Brain microvascular endothelial cell (primary cell): Measurements from ENCODE around the gene NCAM1.

ENCODE experiments used
- DNase-seq: peaks from one replicate; pipeline ENCODE4 v3.0.0-alpha.2; 2020
- H3K27ac ChIP-seq: fragments of 250-450 bp; sonication (Bioruptor Pico); 2 replicates; pipeline ENCODE4 v1.5.1; 2020; ENCODE audit warnings: mild to moderate bottlenecking, moderate library complexity
- H3K27me3 ChIP-seq: fragments of 250-450 bp; sonication (Bioruptor Pico); replicated peaks from 2 replicates; pipeline ENCODE4 v1.5.1; 2020; ENCODE audit warnings: mild to moderate bottlenecking
- H3K36me3 ChIP-seq: fragments of 250-450 bp; sonication (Bioruptor Pico); replicated peaks from 2 replicates; pipeline ENCODE4 v1.5.1; 2020; ENCODE audit warnings: mild to moderate bottlenecking
- H3K4me3 ChIP-seq: 2 replicates; pipeline ENCODE4 v1.5.1; 2011; ENCODE audit warnings: low read depth, mild to moderate bottlenecking, control low read depth, low read length, moderate library complexity
- CTCF ChIP-seq: IDR thresholded peaks from 2 replicates; pipeline ENCODE4 v1.5.1; 2011; ENCODE audit warnings: low read depth, mild to moderate bottlenecking, moderate library complexity, low read length, control low read depth, inconsistent platforms; ENCODE audit errors: missing control alignments
- in situ Hi-C: cut with HindIII; loops from 2 replicates; pipeline ENCODE4 v1.10.0; 2017; ENCODE audit warnings: low sequenced_read_pairs, low pct_ligation_motif_present

The NCAM1 gene

GRCh38 chr11:112972399-112973145 lies 11.4 kb downstream of the NCAM1 start:
- no peak for DNase-seq
- no peak overlapping the region for H3K4me3 ChIP-seq
- H3K27me3 ChIP-seq = no peaks in the 10 kb centered on the region
- TF ChIP-seq CTCF = no peak
- no peaks in the 10 kb centered on the region for H3K36me3 ChIP-seq
- H3K27ac ChIP-seq = no peak overlapping the region
- in situ Hi-C loops = no loop called here

GRCh38 chr11:112975051-112975450 lies 13.8 kb downstream of the NCAM1 start:
- TF ChIP-seq CTCF = no peak
- H3K36me3 ChIP-seq = no peaks in the 10 kb centered on the region
- no peak overlapping the region for H3K27ac ChIP-seq
- DNase-seq = no peak
- H3K4me3 ChIP-seq = no peak overlapping the region
- no peaks in the 10 kb centered on the region for H3K27me3 ChIP-seq
- in situ Hi-C loops = no loop called here

- in situ Hi-C loops = no loop called here
- no peaks in the 10 kb centered on the region for H3K36me3 ChIP-seq
- H3K4me3 ChIP-seq = no peak overlapping the region
- TF ChIP-seq CTCF = no peak
- DNase-seq = no peak
- no peaks in the 10 kb centered on the region for H3K27me3 ChIP-seq
- no peak overlapping the region for H3K27ac ChIP-seq
These were observed 14.3 kb downstream of the NCAM1 start for GRCh38 chr11:112975493-112975892.

- Histone ChIP-seq H3K27ac (no peak overlapping the region), H3K4me3 (no peak overlapping the region), H3K36me3 (no peaks in the 10 kb centered on the region), H3K27me3 (no peaks in the 10 kb centered on the region)
- in situ Hi-C loops = no loop called here
- TF ChIP-seq CTCF = no peak
- DNase-seq = no peak
These were observed 16.5 kb downstream of the NCAM1 start for GRCh38 chr11:112977755-112978154.

- Histone ChIP-seq H3K27me3 (no peaks in the 10 kb centered on the region), H3K36me3 (no peaks in the 10 kb centered on the region), H3K27ac (no peak overlapping the region), H3K4me3 (no peak overlapping the region)
- TF ChIP-seq CTCF = no peak
- in situ Hi-C loops = no loop called here
- no peak for DNase-seq
These were observed 22.7 kb downstream of the NCAM1 start for GRCh38 chr11:112983887-112984286.

- Histone ChIP-seq H3K4me3 (no peak overlapping the region), H3K27me3 (no peaks in the 10 kb centered on the region), H3K27ac (no peak overlapping the region), H3K36me3 (no peaks in the 10 kb centered on the region)
- no peak for DNase-seq
- in situ Hi-C loops = no loop called here
- TF ChIP-seq CTCF = no peak
These were observed 28.0 kb downstream of the NCAM1 start for GRCh38 chr11:112989198-112989597.
